Breast epithelium (tissue), 4 donors: ENCODE data around the gene RNF151. TPM values are rescaled to one million over a fixed set of nuclear protein-coding genes. Genes with fewer than 3 reads are reported as not detected.
A peak's percentile ranks its signal among the peaks of the same experiment; 100 is the strongest.

Experiments used
- DNase-seq, 2 donors: peaks; one replicate each; pipeline ENCODE4 v3.0.0-alpha.2; 2019; ENCODE audit warnings: low spot score in 2 of 2
- H3K27ac ChIP-seq, 2 donors: fragments of 200-600 bp; sonication (generic) in 1 of 2; one replicate each; pipeline ENCODE4 v1.5.1; 2016 to 2019; ENCODE audit warnings: mild to moderate bottlenecking in 1 of 2
- H3K27me3 ChIP-seq, 2 donors: fragments of 200-600 bp; sonication (generic) in 1 of 2; one replicate each; pipeline versions ENCODE4 v1.5.1 to v1.6.0; 2017 to 2019; ENCODE audit warnings: control low read depth in 1 of 2, mild to moderate bottlenecking in 1 of 2
- H3K36me3 ChIP-seq: fragments of 200-600 bp; one replicate; pipeline ENCODE4 v1.5.1; 2019
- H3K4me1 ChIP-seq, 2 donors: fragments of 200-600 bp; sonication (generic); one replicate each; pipeline ENCODE4 v1.5.1; 2016 to 2019; ENCODE audit warnings: control low read depth in 1 of 2
- H3K4me3 ChIP-seq, 3 donors: fragments of 200-600 bp; sonication (generic); 1 replicate in 2 of 3; 2 replicates in 1 of 3; pipeline ENCODE4 v1.5.1; 2016 to 2019; ENCODE audit warnings: mild to moderate bottlenecking in 3 of 3, moderate library complexity in 2 of 3
- H3K9me3 ChIP-seq, 2 donors: fragments of 200-600 bp; sonication (generic) in 1 of 2; one replicate each; pipeline ENCODE4 v1.5.1; 2016 to 2019; ENCODE audit warnings: control low read depth in 1 of 2
- POLR2A ChIP-seq: fragments of 450-650 bp; IDR thresholded peaks from one replicate; pipeline ENCODE4 v1.6.1; 2016; ENCODE audit warnings: antibody characterized with exemption, mild to moderate bottlenecking, moderate library complexity
- POLR2AphosphoS5 ChIP-seq, 3 donors: sonication (generic); formaldehyde crosslinking; IDR thresholded peaks; one replicate each; pipeline ENCODE4 v1.6.1; 2017; ENCODE audit warnings: antibody characterized with exemption in 3 of 3
- intact Hi-C: fragments of 100-400 bp; cut with DNase I; formaldehyde crosslinking; loops from one replicate; pipeline ENCODE4 v1.15.1; 2023; ENCODE audit warnings: low total_unique reads
- total RNA-seq, 3 donors: library from RNA; depleted of rRNA; stranded (reverse); fragments of >200 nt; gene quantifications; one replicate each; pipeline ENCODE4 v1.1.0, GENCODE V29; 2016
- TF ChIP-seq, protein P1 (sequence below), 3 donors: fragments of 450-650 bp; IDR thresholded peaks; one replicate each; pipeline ENCODE4 v1.5.1; 2016 to 2017; ENCODE audit warnings: antibody characterized with exemption in 3 of 3, mild to moderate bottlenecking in 3 of 3, moderate library complexity in 3 of 3

Gene RNF151
- total RNA-seq, 3 donors from 2014 or later, result 0.98 TPM; not detected in 2

DNA sequence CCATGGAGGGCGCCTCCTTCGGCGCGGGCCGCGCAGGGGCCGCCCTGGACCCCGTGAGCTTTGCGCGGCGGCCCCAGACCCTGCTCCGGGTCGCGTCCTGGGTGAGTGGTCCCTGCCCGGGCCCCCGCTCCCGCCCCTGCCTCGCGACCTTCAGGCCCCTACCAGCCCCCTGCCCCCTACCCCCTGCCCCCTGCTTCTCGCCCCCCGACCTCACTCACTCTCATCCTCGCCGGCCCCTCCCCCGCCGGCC is 23.4 kb downstream of the RNF151 start:
- Histone ChIP-seq H3K9me3 (no peaks in the 10 kb centered on the region), H3K4me1 (peaks cover 4 to 20% of the 10 kb centered on the region in 2 donors), H3K4me3 (peak overlapping the region in 2 of 3 donors; percentile 39 to 67), H3K36me3 (no peaks in the 10 kb centered on the region), H3K27ac (no peak overlapping the region), H3K27me3 (peaks cover 5 to 25% of the 10 kb centered on the region in 2 donors)
- no peak for DNase-seq
- TF ChIP-seq POLR2AphosphoS5 (IDR thresholded peaks at IDR 0.05), result no peak
- no peak for TF ChIP-seq POLR2A
- TF ChIP-seq, protein P1, sequence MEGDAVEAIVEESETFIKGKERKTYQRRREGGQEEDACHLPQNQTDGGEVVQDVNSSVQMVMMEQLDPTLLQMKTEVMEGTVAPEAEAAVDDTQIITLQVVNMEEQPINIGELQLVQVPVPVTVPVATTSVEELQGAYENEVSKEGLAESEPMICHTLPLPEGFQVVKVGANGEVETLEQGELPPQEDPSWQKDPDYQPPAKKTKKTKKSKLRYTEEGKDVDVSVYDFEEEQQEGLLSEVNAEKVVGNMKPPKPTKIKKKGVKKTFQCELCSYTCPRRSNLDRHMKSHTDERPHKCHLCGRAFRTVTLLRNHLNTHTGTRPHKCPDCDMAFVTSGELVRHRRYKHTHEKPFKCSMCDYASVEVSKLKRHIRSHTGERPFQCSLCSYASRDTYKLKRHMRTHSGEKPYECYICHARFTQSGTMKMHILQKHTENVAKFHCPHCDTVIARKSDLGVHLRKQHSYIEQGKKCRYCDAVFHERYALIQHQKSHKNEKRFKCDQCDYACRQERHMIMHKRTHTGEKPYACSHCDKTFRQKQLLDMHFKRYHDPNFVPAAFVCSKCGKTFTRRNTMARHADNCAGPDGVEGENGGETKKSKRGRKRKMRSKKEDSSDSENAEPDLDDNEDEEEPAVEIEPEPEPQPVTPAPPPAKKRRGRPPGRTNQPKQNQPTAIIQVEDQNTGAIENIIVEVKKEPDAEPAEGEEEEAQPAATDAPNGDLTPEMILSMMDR (IDR thresholded peaks at IDR 0.05), result no peak
- intact Hi-C loops, result no loop called here

DNA sequence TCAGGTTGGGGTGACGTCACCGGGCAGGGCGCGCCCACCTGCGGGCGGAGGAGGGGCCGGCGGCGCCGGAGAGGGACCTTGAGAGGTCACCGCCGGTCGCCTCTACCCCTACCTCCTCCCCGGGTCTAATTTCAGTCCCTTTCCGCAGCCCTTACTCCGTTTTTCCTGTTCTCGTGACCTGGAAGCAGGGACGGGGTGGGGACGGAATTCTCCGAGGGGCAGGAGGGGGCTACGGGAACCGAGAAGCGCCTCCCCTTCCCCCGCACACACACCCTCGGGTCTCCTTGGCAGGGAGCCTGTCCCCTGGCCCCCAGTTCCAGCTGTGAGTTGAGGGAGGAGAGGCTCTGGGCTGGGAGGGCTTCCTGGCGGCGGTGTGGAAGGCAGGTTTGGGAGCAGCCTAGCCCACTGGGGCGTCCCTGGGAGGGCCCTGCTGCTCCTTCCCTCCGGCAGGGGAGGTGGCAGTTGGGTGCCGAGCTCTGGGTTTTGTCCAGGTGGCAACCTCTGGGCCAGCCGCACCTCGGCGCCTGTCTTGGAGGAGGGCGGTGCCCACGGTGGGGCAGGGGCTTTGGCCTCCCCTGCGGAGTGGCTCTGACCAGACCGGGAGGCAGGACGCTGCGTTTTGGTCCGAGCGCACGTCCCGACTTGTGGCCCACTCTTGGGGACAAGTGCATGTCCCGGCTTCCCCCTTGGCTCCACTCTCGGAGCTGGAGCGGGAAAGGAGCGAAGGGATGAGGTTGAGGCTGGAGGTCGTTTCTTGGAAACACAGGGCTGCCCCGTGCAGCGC is 23.9 kb downstream of the RNF151 start:
- Histone ChIP-seq H3K27ac (no peak overlapping the region), H3K4me3 (peak overlapping the region in 2 of 3 donors; percentile 39 to 67), H3K27me3 (peaks cover 5 to 25% of the 10 kb centered on the region in 2 donors), H3K36me3 (no peaks in the 10 kb centered on the region), H3K9me3 (no peaks in the 10 kb centered on the region), H3K4me1 (peaks cover 0 to 15% of the 10 kb centered on the region in 2 donors)
- intact Hi-C loops, result no loop called here
- DNase-seq, result no peak
- TF ChIP-seq, protein P1 (IDR thresholded peaks at IDR 0.05), result no peak
- TF ChIP-seq POLR2AphosphoS5 (IDR thresholded peaks at IDR 0.05), result no peak
- TF ChIP-seq POLR2A, result no peak

- DNase-seq, result no peak
- H3K4me1 ChIP-seq, result peaks cover 0 to 15% of the 10 kb centered on the region in 2 donors
- peak overlapping the region in 2 of 3 donors; percentile 48 to 67 for H3K4me3 ChIP-seq
- no peaks in the 10 kb centered on the region for H3K36me3 ChIP-seq
- peaks cover 5 to 25% of the 10 kb centered on the region in 2 donors for H3K27me3 ChIP-seq
- no peaks in the 10 kb centered on the region for H3K9me3 ChIP-seq
- TF ChIP-seq, protein P1 (IDR thresholded peaks at IDR 0.05), result no peak
- no peak for TF ChIP-seq POLR2A
- TF ChIP-seq POLR2AphosphoS5 (IDR thresholded peaks at IDR 0.05), result no peak
- intact Hi-C loops, result no loop called here
- no peak overlapping the region for H3K27ac ChIP-seq
Measured at GRCh38 chr16:1991135-1991551, 24.5 kb downstream of the RNF151 start.

GRCh38 chr16:1991588-1991947 is 24.9 kb downstream of the RNF151 start:
- peak overlapping the region in 1 of 2 donors; percentile 29 for H3K27ac ChIP-seq

More at GRCh38 chr16:1991588-1991947, 24.9 kb downstream of the RNF151 start:
- DNase-seq, result no peak
- Histone ChIP-seq H3K27me3 (peaks cover 5 to 25% of the 10 kb centered on the region in 2 donors), H3K4me1 (peaks cover 0 to 15% of the 10 kb centered on the region in 2 donors), H3K4me3 (peak overlapping the region; percentile 30 to 67 (median 48)), H3K9me3 (no peaks in the 10 kb centered on the region), H3K36me3 (no peaks in the 10 kb centered on the region)
- TF ChIP-seq, protein P1 (IDR thresholded peaks at IDR 0.05), result no peak
- no peak for TF ChIP-seq POLR2AphosphoS5 (IDR thresholded peaks at IDR 0.05)
- TF ChIP-seq POLR2A, result no peak
- intact Hi-C loops, result no loop called here
